NCI-H1105 treated with DMSO at 0.1 percent for 48 hours (cell line): ENCODE results near the gene ANGPTL8.
A peak's percentile ranks its signal among the peaks of the same experiment; 100 is the strongest.

ENCODE experiments used
- DNase-seq: peaks from one replicate; lab custom pipeline; 2025; lab: John Stamatoyannopoulos, UW

The ANGPTL8 gene

GRCh38 chr19:11239377-11240000 lies at the start of gene ANGPTL8:
ANGPTL8 (plus strand) TSS chr19:11239619; CDS start chr19:11239638, 19 bp downstream.
- DNase-seq, result no peak

GRCh38 chr19:11190501-11190900 lies 48.9 kb upstream of the ANGPTL8 start:
- DNase-seq, result no peak

- DNase-seq, result no peak
Measured at GRCh38 chr19:11191273-11191755, 48.1 kb upstream of the ANGPTL8 start.

GRCh38 chr19:11191934-11192333 lies 47.5 kb upstream of the ANGPTL8 start:
- no peak for DNase-seq

GRCh38 chr19:11192957-11193939 lies 46.2 kb upstream of the ANGPTL8 start:
- DNase-seq, result no peak

GRCh38 chr19:11194173-11194572 lies 45.2 kb upstream of the ANGPTL8 start:
- no peak for DNase-seq

GRCh38 chr19:11194656-11195558 lies 44.5 kb upstream of the ANGPTL8 start:
- no peak for DNase-seq

GRCh38 chr19:11195681-11196080 lies 43.7 kb upstream of the ANGPTL8 start:
- DNase-seq, result no peak

- no peak for DNase-seq
Measured at GRCh38 chr19:11196406-11197287, 42.8 kb upstream of the ANGPTL8 start.

- peak; percentile 79 for DNase-seq
Measured at GRCh38 chr19:11197291-11198174, 41.9 kb upstream of the ANGPTL8 start, which contains the start of gene KANK2. KANK2 (minus strand) TSS chr19:11197545; CDS start chr19:11194511, 3,034 bp downstream.

- no peak for DNase-seq
Measured at GRCh38 chr19:11198175-11198534, 41.3 kb upstream of the ANGPTL8 start.

- no peak for DNase-seq
Measured at GRCh38 chr19:11198769-11199424, 40.5 kb upstream of the ANGPTL8 start.

GRCh38 chr19:11199517-11199916 lies 39.9 kb upstream of the ANGPTL8 start:
- no peak for DNase-seq

- DNase-seq, result no peak
Measured at GRCh38 chr19:11200015-11200574, 39.3 kb upstream of the ANGPTL8 start.

- no peak for DNase-seq
Measured at GRCh38 chr19:11200931-11201330, 38.5 kb upstream of the ANGPTL8 start.

- no peak for DNase-seq
Measured at GRCh38 chr19:11201791-11202190, 37.6 kb upstream of the ANGPTL8 start.

- DNase-seq, result no peak
Measured at GRCh38 chr19:11202488-11203193, 36.8 kb upstream of the ANGPTL8 start.
